Measurements from ENCODE around the gene CGN.
A peak's percentile ranks its signal among the peaks of the same experiment; 100 is the strongest.

Gene CGN

DNA sequence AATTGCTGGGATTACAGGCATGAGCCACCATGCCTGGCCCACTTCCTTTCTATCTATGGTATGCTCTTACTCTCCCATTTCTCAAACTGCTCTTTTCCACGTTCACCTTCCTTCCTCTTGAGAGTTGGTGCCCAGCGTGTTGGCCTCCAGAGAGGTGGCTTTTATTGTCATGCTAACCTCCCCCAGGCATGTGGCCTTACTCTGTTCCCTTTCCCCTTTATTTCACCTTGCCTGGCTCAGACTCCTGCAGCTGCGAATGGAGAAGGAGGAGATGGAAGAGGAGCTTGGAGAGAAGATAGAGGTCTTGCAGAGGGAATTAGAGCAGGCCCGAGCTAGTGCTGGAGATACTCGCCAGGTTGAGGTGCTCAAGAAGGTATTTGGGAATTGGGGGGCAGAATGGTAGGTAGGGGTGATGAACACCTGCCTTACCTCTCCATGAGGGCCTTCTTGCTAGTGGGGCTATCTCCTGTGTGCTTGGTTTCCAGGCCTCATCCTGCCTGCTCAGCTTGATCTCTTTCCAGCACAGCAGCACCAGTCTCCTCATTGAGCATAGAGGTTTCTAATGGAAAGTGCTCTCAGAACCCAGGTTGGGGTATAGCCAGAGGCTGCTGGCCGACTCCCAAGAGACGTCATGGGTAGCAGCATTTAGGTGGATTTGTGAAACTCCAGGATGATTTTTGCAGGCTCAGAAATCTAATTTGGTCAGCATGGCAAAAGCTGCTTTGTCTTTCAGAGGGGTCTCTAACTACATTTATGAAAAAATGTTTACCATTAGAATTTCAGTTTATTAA lies 15.7 kb downstream of the CGN start:
- no peak for DNase-seq (ENCODE audit: low read depth)

DNA sequence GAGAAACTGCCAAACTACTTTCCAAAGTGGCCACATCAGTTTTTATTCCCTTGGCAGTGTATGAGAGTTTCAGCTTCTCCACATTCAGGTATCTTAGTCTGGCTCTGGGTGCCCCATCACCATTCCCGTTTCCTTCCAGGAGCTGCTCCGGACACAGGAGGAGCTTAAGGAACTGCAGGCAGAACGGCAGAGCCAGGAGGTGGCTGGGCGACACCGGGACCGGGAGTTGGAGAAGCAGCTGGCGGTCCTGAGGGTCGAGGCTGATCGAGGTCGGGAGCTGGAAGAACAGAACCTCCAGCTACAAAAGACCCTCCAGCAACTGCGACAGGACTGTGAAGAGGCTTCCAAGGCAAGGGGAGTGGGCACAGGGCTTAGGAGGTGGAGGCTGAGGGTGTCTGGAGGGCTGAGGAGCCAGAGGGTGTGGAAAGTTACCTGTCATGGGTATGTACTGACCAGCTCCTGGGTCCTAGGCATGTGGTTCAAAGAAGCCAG lies 18.1 kb downstream of the CGN start:
- DNase-seq (ENCODE audit: low read depth): no peak

DNA sequence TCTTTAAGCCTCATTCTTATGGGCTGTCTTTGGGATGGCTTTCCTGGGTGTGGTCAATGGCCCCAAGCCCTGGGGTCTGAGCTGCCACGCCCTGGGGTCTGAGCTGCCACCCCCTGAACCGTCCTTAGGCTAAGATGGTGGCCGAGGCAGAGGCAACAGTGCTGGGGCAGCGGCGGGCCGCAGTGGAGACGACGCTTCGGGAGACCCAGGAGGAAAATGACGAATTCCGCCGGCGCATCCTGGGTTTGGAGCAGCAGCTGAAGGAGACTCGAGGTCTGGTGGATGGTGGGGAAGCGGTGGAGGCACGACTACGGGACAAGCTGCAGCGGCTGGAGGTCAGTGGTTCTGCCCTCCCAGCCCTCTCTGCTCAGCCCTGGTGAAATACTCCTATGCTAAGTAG lies 18.6 kb downstream of the CGN start:
- DNase-seq (ENCODE audit: low read depth): no peak

DNA sequence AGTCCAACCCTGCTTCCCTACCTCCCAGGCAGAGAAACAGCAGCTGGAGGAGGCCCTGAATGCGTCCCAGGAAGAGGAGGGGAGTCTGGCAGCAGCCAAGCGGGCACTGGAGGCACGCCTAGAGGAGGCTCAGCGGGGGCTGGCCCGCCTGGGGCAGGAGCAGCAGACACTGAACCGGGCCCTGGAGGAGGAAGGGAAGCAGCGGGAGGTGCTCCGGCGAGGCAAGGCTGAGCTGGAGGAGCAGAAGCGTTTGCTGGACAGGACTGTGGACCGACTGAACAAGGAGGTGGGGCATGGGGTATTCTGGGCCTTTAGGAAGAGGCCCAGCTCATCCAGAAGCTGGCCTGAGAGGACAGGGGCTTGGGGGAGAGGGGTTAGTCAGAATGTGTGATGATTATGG lies 19.3 kb downstream of the CGN start:
- no peak for DNase-seq (ENCODE audit: low read depth)

DNA sequence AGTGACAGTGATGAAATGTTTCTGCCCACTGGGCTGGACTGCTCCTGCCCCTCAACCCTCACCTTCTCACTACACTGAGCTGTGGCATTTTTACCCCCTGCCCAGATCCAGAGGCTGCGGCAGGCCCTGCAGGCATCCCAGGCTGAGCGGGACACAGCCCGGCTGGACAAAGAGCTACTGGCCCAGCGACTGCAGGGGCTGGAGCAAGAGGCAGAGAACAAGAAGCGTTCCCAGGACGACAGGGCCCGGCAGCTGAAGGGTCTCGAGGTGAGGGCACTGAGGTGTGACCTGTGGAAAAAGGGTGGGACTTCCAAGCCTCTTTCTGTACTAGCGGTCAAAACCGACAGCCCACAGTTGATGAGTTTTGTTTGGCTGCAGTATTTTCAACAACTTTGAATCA lies 22.7 kb downstream of the CGN start:
- DNase-seq (ENCODE audit: low read depth): no peak

DNA sequence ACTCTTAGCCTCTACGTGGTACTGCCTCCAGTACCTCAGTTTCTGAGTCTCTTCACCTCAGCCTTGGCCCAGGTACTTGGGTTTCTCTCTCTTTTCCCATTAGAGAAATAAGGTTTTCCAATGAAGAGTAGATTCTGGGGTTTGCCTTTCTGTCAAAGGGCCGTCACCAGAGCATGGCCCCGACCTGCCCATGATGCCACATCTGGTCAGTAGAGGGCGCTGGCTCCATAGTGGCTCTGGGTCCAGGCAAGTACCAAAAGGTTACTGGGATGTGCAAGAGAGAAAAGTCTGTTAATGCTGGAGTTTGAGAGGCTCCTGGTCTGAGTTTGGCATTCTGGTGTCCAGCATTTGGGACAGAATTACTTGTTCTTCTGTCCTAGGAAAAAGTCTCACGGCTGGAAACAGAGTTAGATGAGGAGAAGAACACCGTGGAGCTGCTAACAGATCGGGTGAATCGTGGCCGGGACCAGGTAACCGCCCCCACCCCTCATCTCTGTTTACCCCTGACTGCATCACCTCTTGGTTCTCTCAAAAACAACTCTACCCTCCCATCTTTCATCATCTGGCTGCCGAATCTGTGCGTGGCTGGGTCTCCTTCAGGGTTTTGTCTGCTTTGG lies 23.6 kb downstream of the CGN start:
- DNase-seq (ENCODE audit: low read depth): peak; percentile 53

DNA sequence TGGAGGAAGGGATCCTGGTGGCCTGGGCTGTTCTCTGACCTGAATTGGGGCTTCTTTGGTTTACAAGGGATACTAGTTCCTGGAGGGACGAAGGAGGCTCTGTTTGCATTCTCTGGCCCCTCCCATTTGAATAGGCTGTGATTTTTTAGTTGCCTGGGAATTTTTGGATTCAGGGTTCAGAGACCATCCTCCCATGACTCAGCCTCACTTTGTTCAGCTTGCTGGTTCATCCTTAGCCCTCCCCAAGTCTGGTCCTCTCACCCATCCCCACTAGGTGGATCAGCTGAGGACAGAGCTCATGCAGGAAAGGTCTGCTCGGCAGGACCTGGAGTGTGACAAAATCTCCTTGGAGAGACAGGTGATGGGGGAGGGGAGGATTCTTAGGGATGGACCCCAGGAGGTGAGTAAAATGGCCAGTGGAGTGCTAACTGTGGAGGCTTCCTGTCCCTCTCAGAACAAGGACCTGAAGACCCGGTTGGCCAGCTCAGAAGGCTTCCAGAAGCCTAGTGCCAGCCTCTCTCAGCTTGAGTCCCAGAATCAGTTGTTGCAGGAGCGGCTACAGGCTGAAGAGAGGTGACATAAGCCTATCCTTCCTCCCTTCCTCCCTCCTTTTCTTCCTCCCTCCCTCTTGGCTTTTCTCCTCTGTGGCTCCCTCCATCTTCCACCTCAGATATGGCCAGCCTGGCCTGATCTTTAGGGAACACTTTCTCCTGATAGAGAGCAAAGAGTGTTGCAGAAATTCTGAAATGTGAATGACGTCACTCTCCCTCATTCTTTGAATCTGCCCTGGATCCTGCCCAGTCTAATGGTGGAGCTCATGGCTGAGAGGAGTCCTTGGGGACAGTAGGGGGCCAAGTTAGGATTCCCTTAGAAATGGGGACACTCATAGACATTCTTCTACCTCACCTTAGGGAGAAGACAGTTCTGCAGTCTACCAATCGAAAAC lies 24.4 kb downstream of the CGN start:
- no peak for DNase-seq (ENCODE audit: low read depth)

DNA sequence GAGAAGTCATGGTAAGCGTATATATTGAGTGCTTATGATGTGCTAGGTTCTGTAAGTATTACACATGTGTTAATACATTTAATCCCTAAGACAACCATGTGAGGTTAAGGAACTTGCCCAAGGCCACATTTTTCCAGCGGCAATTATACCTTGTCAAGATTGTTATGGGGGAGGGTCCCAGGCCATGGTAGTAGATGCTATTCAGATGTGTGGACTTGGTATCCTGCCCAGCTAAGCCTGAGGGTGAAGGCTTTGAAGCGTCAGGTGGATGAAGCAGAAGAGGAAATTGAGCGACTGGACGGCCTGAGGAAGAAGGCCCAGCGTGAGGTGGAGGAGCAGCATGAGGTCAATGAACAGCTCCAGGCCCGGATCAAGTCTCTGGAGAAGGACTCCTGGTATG lies 25.3 kb downstream of the CGN start:
- DNase-seq (ENCODE audit: low read depth): no peak

DNA sequence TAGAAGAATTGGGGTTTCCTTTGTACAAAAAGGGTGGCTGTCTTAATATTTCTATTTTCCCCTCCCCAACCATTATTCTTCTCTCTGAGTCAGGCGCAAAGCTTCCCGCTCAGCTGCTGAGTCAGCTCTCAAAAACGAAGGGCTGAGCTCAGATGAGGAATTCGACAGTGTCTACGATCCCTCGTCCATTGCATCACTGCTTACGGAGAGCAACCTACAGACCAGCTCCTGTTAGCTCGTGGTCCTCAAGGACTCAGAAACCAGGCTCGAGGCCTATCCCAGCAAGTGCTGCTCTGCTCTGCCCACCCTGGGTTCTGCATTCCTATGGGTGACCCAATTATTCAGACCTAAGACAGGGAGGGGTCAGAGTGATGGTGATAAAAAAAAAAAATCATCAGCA lies 25.9 kb downstream of the CGN start:
- DNase-seq (ENCODE audit: low read depth): peak; percentile 78

DNA sequence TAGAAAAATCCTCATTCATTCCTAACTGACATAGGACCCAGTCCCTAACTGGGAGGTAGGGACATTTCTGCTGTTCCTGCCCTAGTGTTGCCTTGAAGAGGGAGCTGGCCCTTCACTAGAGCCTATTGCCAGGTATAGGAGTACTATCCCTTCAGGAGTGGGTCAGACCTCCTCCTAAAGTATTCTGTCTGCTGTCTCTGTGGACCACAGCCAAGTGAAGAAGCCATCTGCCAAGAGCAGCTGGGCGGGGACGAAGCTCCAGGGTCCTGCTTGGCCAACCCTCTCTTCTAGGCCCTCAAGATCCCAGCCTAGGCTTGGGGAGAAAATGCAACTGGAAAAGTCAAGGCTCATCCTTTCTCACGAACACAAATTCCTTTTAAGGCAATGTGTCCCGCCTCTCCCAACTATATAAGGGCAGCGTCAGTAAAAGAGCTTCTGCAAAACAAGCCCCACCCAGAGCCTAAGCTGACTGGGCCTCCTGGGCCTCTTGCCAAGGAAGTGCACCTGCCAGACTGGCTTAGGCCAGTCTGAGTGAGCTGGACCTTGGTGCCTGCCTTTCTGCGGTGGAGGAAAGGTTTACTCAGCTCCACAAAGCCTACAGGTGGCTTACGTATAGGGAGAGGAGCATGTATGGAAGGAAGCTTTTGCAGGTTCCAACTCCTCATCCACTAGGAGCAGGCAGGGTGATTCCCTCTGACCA lies 28.3 kb downstream of the CGN start:
- peak; percentile 52 for DNase-seq (ENCODE audit: low read depth)

DNA sequence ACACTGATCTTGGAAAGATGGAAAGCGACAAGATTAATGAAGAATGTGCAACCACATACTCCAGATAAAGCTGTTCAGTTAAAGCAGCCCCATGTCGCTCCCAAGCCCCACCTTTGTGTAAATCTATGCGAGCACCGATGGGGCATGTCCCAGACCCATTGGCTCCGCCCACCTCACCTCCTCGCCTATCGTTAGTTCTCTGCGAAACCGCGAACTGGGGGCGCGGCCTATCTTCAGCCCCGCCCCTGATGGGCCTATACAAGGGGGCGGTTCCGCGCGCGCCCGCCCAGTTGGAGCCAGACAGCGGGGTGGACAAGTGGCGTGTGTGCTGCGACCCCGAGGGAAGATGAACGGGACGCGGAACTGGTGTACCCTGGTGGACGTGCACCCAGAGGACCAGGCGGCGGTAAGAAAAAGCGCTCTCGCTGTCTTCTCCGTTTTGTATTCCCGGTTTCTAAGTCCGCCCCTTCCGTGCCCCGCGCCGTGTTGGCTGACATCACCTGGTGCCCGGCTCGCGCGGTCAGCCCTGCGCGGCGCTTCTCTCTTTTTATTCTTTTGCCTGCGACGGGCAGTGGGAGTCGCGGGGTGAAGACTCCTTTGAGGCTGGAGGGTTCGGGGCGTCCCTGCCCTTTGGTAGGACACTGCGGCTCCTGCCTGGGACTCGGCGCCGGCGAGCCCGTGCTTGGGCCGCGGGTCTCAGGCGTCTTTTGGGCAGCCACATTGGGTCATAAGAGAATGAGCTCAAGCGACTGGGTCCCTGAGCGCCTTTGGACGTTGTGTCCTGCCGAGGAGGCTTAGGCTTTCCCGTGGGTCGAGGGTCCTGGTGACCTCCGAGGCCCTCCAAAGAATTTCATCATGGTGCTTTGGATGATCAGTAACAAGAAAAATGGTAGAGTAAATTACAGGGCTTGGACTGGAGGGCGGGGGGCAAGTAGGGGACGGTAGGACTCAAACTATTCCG lies 29.1 kb downstream of the CGN start, which contains the start of gene TUFT1:
Gene TUFT1, plus strand, starts transcription at position 289 of the 961 bp plus-strand sequence. Its CDS starts 58 bp downstream, at position 347.
- peak; percentile 54 for DNase-seq (ENCODE audit: low read depth)

DNA sequence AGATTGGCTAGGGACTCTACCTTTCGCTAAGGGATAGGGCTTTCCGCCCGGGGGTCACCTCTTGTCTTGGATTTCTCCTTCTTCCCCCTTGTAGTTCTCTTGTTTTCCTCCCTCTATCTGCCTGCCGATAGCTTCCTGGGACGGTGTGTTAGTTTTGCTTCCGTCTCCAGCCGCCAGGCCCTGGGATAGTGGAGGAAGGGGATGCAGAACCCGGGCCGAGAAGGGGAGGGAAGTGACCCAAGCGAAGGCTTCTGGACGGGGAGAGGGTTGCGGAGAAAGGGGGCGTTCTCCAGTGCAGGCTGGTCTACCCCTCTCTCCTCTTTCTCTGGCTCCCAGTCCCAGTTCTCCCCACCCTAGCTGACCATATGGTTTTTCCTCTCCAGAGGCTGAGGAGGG lies 29.8 kb downstream of the CGN start:
- DNase-seq (ENCODE audit: low read depth): no peak

DNA sequence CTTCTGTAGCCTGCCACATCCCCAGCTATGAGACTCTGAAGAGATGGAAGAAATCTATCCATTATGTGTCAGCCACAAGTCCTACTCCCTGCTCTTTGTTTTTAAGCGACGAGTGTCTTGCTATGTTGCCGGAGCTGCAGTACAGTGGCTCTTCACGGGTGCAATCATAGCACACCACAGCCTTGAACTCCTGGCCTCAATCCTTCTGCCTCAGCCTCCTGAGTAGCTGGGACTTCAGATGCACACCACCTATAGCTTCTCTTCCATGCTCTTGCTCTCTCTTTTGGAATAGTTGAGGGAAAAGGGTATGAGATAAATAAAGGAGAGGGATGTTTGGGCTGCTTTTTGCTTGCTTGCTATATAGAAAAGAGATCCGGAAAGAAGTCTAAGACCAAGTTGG lies 30.6 kb downstream of the CGN start:
- no peak for DNase-seq (ENCODE audit: low read depth)

DNA sequence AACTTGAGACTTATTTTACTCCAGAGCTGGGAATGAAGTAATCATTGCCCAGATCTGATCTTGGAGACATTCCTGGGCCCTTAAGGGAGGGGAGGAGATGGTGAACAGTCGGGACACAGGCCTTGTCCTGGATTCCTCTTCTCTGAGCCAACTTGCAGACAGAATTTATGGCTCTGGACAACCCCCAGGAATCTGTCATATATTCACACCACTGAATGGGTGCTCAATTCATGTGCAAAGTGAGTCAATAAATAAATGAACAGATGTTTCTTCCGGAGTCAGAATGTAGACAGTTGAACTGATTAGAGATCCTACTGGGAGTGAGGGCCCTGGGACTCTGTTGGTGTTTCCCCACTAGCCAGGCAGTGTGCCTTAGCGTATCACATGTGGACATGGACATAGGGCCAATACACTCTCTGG lies 31.5 kb downstream of the CGN start:
- DNase-seq (ENCODE audit: low read depth): peak; percentile 95

DNA sequence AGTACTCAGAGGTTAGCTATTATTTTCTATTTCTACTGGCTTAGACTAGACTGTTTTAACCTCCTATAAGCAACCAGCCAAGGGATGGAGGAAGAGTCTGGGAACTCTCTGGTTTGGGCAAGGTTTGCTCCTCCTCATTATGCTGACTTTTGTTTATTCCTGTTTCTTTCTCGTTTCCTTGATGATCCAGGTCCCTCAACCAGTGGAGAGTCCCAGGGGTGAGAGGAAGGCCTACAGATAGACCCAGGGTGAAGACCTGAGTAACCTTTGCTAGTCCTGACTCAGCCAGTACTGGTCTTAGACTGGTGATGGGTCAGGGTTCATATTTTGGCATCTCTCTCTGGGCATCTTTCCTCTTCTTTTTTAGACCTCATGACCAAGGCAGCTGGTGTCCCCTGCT lies 34.4 kb downstream of the CGN start:
- no peak for DNase-seq (ENCODE audit: low read depth)

DNA sequence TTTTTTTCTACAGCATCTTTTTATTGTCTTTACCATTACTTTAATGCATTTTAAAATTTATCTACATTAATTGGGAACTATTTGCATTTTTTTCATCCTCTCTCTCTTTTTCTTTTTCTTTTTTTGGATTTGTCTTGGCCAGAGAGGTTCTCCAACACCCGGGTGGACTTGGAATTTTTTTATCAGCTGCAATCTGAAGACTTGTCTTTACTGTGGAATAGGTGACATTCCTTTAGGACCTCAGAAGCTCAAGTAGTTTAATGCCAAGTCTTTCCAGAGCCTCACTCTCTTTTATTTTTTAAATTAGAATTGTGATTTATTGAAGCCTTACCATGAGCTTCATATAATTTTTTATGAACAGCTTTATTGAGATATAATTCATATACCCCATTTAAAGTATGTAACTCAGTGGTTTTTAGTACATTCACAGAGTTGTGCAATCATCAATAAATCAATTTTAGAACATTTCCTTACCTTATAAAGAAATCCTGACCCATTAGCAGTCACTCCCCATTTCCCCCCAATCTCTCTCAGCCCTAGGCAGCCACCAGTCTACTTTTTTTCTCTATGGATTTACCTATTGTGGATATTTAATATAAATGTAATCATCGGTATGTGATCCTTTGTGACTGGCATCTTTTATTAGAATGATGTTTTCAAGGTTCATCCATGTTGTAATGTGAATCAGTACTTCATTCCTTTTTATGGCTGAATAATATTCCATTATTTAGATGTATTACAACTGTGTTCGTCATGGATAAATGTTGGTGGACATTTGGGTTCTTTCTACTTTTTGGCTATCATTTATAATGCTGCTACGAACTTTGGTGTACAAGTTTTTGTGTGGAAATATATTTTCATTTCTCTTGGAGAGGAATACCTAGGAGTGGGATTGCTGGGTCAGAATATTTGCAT lies 35.1 kb downstream of the CGN start:
- no peak for DNase-seq (ENCODE audit: low read depth)

DNA sequence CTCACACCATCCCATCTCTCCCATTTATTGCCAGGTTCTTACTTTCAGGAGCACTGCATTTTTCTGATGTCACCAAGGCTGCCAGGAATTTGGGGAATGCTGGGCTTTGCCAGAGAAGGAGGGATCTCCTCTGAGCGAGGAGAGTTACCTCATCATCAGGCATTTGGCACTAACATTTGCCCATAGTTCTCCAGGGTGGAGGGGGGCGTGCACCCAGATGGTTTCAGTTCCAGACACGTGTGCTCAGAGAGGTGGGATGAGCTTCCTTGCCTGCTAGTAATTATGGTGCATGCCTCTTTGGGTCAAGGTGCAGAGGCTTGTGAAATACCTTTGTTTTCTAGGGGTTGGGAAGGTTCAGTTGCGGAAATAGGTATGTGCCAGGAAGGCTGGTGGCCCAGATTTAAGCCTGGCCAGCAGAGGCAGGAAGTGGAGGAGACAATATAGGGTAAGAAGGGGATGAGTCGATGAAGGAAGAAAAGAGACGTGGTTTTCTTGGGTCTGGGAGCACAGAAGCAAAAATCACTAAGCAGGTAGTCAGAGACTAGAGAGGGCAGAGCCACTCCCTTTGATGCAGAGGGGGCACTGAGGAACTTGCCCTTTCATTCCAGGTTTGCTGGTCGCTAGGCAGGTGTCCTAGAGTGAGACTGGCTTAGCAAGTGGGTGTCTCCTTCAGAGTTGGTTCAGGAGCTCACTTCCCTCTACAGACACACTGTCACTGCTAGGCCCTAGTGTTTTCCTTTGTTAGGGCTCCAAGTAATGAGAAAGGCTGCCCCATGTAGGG lies 36.1 kb downstream of the CGN start:
- DNase-seq (ENCODE audit: low read depth): peak; percentile 89

DNA sequence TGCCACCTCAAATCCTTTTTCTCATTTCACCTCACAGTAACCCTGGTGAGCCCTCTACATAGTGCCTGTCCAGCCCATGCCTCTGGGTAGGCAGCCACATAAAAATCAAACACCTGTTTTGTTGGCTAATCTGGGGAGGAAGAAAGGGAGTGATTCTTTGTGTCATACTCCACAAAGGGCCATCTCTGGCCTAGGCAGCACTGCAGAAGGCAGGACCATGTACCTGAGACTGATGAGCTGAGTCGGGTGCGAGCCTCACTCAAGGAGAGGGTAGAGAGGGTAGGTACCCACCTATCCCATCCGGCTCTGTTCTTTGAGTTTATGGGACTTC lies 36.7 kb downstream of the CGN start:
- no peak for DNase-seq (ENCODE audit: low read depth)

DNA sequence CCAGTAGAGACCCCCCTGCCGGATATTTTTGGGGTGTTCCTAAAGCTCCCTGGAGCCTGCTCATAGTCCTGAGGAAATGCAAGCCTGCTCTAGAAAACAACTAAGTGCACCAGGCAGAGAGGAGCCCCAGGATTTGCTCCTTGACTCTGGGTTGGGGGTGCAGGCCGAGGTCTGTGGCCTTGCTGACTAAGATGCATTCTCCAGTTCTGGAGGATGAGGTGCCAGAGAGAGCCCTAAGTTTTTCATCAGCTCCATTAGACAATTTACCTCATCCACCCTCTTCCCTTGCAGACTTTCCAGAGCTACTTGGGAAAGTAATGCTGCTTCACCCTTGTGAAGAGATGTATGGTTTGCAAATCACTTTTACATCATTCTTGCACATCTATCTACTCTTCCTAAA lies 38.0 kb downstream of the CGN start:
- DNase-seq (ENCODE audit: low read depth): no peak

All from GM04504 (cell line).